Coronary artery (tissue), 2 donors: ENCODE measurements around the gene ASB15.

Experiments used
- DNase-seq: peaks from one replicate; pipeline ENCODE4 v3.0.0-alpha.2; 2017; ENCODE audit warnings: low spot score
- H3K27ac ChIP-seq, 2 donors: fragments of 200-600 bp; sonication (generic); one replicate each; pipeline ENCODE4 v1.5.1; 2016 to 2019
- H3K4me3 ChIP-seq: fragments of 200-600 bp; sonication (generic); 2 replicates; pipeline ENCODE4 v1.5.1; 2016; ENCODE audit warnings: mild to moderate bottlenecking, moderate library complexity
- TF ChIP-seq, protein P1 (sequence below): fragments of 200-600 bp; sonication (generic); IDR thresholded peaks from one replicate; pipeline ENCODE4 v1.5.1; 2019; ENCODE audit warnings: antibody characterized with exemption

The ASB15 gene

DNA sequence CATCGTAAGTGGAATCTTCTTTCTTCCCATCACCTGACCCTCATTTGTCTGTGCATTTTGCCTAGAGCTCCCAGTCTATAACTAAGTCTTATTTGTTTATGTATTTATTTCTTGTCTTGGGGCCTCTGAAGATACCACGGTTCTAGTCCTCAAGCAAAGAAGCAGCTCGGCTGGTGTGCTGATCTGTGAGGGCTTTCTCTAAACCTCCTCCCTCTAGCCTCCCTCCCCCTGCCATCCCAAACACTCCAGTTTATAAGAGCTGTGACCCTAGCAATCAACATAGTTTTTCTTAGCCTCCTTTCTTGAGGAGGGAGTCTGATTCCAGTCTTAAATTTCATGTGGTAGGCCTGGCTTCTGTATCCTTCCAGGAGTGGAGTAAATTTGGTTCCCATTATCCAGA, 28.3 kb upstream of the ASB15 start:
- DNase-seq: no peak
- H3K4me3 ChIP-seq: no peak overlapping the region
- no peak overlapping the region for H3K27ac ChIP-seq
- TF ChIP-seq, protein P1, sequence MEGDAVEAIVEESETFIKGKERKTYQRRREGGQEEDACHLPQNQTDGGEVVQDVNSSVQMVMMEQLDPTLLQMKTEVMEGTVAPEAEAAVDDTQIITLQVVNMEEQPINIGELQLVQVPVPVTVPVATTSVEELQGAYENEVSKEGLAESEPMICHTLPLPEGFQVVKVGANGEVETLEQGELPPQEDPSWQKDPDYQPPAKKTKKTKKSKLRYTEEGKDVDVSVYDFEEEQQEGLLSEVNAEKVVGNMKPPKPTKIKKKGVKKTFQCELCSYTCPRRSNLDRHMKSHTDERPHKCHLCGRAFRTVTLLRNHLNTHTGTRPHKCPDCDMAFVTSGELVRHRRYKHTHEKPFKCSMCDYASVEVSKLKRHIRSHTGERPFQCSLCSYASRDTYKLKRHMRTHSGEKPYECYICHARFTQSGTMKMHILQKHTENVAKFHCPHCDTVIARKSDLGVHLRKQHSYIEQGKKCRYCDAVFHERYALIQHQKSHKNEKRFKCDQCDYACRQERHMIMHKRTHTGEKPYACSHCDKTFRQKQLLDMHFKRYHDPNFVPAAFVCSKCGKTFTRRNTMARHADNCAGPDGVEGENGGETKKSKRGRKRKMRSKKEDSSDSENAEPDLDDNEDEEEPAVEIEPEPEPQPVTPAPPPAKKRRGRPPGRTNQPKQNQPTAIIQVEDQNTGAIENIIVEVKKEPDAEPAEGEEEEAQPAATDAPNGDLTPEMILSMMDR: no peak

DNA sequence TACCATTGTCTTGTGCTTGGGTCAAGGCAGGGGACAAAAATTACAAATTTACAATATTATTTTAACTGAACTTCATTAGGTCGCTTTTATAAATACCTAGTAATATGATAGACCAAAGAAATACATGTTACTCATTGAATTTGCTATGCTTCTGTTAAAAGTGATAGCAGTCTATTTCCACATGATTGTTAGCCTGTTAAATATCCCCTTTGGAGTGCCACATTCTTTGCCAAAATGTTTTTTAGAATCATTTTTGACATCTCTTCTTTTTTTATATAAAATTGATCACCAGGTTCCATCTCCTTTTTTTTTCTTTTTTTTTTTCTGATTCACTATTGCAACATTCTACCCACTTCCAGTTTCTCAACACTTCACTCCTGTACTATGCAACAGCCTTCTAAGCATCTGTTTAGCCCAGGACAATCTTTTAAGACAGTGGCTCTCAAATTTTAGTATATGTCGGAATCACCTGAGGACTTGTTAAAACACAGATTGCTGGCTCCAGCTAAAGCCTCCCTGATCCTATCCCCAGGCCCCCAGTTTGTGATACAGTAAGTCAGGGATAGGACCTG, 27.6 kb upstream of the ASB15 start:
- no peak for DNase-seq
- TF ChIP-seq, protein P1: no peak
- no peak overlapping the region for H3K27ac ChIP-seq
- H3K4me3 ChIP-seq: no peak overlapping the region

DNA sequence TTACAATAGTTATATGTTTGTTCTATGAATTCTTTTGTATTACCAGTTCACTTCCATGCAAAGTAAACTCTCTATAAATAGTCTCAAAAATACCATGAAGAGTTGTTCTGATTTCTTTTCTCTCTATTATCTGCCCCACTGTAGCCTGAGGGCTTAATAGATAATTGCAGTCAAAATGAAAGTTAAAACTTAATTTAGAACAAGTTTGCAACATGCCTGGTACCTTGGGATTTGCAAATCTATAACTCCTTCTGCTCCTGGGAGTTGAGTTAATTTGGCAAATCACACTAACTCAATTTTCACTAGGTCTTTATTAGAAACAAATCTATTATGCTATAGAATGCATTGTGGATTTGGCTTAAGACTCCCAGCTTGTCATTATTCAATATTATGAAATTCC, 22.2 kb upstream of the ASB15 start:
- no peak overlapping the region for H3K27ac ChIP-seq
- no peak for DNase-seq
- no peak overlapping the region for H3K4me3 ChIP-seq
- TF ChIP-seq, protein P1: no peak

DNA sequence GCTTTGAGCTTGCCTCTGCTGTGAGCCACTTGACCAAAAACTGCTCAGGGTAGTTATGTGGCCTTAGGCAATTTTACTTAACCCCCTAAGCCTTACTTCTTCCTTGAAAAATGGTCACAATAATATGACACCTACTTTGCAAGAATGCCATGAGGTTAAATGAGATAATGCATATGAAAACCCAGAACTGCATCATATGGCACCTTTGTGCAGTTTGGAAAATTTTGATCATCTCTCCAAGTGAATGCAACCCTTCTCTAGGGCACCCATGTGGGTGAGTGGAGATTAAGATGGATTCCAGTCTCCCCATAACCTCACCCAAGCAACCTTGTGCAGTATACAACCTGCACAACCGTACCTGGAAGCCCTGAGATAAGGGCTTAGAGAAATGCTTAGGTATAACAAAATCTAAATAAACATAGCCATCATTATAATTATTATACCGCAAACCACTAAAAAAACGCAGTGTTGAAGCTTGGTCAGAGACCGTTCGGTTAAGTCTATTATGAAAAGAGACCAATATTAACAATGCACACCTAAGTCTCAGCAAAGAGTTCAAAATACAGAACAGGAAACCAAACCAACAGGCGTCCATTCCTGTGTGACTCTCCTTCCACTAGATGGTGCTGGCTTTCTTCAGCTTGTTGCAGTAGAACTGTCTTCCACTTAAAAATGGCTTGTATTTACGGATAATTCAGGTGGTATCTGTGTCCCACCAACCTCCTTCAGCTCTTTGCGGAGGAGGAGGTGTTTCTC, 21.0 kb upstream of the ASB15 start:
- TF ChIP-seq, protein P1: no peak
- Histone ChIP-seq H3K4me3 (no peak overlapping the region), H3K27ac (no peak overlapping the region)
- DNase-seq: no peak

DNA sequence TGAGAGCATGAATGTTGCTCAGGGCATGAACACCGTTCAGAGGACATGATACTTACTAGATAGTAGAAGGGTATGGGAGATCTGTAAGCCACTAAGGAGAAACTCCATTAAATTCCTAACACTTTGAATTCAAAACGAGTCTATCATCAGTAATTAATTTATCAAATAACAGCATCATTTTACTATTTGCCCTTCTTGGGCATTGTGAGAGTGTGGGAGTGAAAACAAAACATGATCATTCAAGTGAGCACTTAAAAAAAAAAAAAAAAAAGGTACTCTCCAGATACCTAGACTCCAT, 20.5 kb upstream of the ASB15 start:
- Histone ChIP-seq H3K4me3 (no peak overlapping the region), H3K27ac (no peak overlapping the region)
- DNase-seq: no peak
- TF ChIP-seq, protein P1: no peak

DNA sequence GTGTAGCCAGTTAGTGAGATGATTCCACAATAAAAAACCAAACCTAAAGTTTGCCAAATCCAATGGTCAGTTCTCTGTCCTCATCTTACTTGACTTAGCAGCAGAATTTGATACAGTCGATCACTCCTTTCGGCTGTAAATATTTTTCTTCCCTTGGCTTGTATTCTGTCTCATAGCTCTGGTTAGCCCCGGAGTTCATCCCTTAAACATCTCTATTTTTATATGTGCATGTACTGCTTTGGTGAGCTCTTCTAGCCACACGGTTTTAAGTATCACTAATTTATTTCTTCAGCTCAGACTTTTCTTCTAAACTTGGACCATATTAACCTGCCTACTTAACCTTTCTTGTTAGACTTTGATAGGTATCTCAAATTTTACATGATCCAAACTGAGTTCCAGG, 17.8 kb upstream of the ASB15 start:
- TF ChIP-seq, protein P1: no peak
- no peak overlapping the region for H3K4me3 ChIP-seq
- DNase-seq: no peak
- no peak overlapping the region for H3K27ac ChIP-seq

DNA sequence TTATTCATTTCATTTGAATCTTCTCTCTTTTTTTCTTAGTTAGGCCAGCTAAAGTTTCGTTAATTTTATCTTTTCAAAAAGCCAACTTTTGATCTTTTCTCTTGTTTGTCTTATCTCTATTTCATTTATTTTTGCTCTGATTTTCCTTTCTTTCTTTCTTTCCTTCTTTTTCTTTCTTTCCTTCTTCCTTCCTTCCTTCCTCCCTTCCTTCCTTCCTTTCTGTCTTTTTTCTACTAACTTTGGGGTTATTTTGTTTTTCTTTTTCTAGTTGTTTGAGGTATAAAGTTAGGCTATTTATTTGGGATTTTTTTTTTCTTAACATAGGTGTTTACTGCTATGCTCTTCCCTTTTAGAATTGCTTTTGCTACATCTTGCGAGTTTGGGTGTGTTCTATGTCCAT, 13.2 kb upstream of the ASB15 start:
- Histone ChIP-seq H3K4me3 (no peak overlapping the region), H3K27ac (no peak overlapping the region)
- TF ChIP-seq, protein P1: no peak
- no peak for DNase-seq
